Measurements from ENCODE around the gene GAS2L1. TPM values are rescaled to one million over a fixed set of nuclear protein-coding genes. Genes with fewer than 3 reads are reported as not detected.

GAS2L1 gene
- total and polyA plus RNA-seq, 4 donors = 3.8 to 40.1 (median 16.3) TPM

DNA sequence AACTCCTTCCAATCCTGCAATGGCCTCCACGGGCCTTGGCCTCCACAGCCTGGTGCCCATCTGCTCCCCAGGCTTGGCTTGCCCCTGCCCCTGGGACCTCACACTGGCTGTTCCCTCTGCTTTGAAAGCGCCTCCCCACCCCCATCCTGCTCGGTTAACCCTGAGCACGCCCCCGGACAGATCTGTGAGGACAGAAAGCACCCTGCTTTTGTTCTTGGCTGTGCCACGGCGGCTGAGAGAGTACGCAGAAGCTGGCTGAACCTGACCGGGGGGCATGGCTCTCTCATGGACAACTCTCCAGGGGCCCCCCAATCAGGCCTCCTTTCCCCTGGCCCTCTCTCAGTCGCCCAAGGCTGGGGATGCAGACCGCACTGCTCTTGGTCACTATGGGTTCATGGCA is 29.2 kb downstream of the GAS2L1 start:
- Histone ChIP-seq H3K27me3 (ENCODE audit: control insufficient read depth in 3 of 3, insufficient read depth in 3 of 3, low read length in 2 of 3) (no peaks in the 10 kb centered on the region), H3K27ac (ENCODE audit: low read depth in 1 of 2, low read length in 1 of 2) (no peak overlapping the region), H3K9ac (ENCODE audit: insufficient read depth in 1 of 2, low read length in 2 of 2) (no peak overlapping the region), H3K9me3 (ENCODE audit: control insufficient read depth in 4 of 4, insufficient read depth in 3 of 4, low read length in 3 of 4) (no peaks in the 10 kb centered on the region), H3K4me3 (no peak overlapping the region), H3K4me1 (ENCODE audit: control insufficient read depth in 5 of 5, insufficient read depth in 5 of 5, low read length in 5 of 5) (peaks cover 0 to 10% (median 3%) of the 10 kb centered on the region in 5 donors), H3K36me3 (ENCODE audit: control insufficient read depth in 4 of 4, insufficient read depth in 4 of 4, low read length in 4 of 4) (peaks cover 1 to 91% (median 21%) of the 10 kb centered on the region in 4 donors)
- DNase-seq = no peak
- TF ChIP-seq, protein P1, sequence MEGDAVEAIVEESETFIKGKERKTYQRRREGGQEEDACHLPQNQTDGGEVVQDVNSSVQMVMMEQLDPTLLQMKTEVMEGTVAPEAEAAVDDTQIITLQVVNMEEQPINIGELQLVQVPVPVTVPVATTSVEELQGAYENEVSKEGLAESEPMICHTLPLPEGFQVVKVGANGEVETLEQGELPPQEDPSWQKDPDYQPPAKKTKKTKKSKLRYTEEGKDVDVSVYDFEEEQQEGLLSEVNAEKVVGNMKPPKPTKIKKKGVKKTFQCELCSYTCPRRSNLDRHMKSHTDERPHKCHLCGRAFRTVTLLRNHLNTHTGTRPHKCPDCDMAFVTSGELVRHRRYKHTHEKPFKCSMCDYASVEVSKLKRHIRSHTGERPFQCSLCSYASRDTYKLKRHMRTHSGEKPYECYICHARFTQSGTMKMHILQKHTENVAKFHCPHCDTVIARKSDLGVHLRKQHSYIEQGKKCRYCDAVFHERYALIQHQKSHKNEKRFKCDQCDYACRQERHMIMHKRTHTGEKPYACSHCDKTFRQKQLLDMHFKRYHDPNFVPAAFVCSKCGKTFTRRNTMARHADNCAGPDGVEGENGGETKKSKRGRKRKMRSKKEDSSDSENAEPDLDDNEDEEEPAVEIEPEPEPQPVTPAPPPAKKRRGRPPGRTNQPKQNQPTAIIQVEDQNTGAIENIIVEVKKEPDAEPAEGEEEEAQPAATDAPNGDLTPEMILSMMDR (IDR thresholded peaks at IDR 0.05; ENCODE audit: control extremely low read depth, extremely low read depth) = no peak
- WGBS, 2 donors = 94 to 95% methylated on average over 11 of the region's 11 CpGs
- no peak for ATAC-seq (ENCODE audit: insufficient read depth, low FRiP score)

DNA sequence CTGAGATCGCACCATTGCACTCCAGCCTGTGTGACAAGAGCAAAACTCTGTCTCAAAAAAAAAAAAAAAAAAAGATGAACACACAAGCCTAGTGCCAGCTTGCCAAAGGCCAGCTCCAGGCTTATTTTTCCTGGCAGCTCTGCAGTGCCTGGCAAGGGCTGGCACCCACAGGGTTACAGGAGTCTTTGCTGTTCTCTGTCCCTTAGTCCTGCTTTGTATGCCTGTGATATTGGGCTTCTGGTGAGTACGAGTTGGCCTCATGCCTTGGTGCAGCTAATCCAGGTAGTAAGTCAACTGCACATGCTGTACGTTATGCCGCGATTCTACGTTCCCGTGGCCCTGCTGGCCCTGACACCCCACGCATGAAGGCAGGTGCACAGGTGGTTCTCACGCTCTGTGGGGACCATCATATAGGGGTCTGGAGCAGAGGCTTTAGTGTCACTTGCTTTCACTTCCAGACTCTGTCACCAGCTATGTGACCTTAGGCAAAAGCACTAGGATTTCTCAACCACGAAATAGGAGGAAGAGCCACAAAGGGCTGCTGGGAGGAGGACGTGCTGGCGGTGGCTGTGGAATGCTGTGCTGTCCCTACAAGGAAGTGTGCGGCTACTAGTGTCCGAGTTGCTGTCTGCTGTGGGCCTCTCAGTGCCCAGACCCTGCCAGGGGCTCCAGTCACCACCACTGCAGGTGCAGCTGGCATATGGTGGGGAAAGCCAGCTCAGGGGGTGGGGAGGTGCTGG is 30.5 kb downstream of the GAS2L1 start:
- Histone ChIP-seq H3K4me1 (ENCODE audit: control insufficient read depth in 5 of 5, insufficient read depth in 5 of 5, low read length in 5 of 5) (no peaks in the 10 kb centered on the region), H3K4me3 (no peak overlapping the region), H3K27me3 (ENCODE audit: control insufficient read depth in 3 of 3, insufficient read depth in 3 of 3, low read length in 2 of 3) (no peaks in the 10 kb centered on the region), H3K36me3 (ENCODE audit: control insufficient read depth in 4 of 4, insufficient read depth in 4 of 4, low read length in 4 of 4) (peaks cover 4 to 91% (median 23%) of the 10 kb centered on the region in 4 donors), H3K9ac (ENCODE audit: insufficient read depth in 1 of 2, low read length in 2 of 2) (no peak overlapping the region), H3K27ac (ENCODE audit: low read depth in 1 of 2, low read length in 1 of 2) (no peak overlapping the region), H3K9me3 (ENCODE audit: control insufficient read depth in 4 of 4, insufficient read depth in 3 of 4, low read length in 3 of 4) (no peaks in the 10 kb centered on the region)
- DNase-seq = no peak
- WGBS, 2 donors = 77 to 86% methylated on average over 14 of the region's 14 CpGs
- TF ChIP-seq, protein P1 (IDR thresholded peaks at IDR 0.05; ENCODE audit: control extremely low read depth, extremely low read depth) = no peak
- no peak for ATAC-seq (ENCODE audit: insufficient read depth, low FRiP score)

DNA sequence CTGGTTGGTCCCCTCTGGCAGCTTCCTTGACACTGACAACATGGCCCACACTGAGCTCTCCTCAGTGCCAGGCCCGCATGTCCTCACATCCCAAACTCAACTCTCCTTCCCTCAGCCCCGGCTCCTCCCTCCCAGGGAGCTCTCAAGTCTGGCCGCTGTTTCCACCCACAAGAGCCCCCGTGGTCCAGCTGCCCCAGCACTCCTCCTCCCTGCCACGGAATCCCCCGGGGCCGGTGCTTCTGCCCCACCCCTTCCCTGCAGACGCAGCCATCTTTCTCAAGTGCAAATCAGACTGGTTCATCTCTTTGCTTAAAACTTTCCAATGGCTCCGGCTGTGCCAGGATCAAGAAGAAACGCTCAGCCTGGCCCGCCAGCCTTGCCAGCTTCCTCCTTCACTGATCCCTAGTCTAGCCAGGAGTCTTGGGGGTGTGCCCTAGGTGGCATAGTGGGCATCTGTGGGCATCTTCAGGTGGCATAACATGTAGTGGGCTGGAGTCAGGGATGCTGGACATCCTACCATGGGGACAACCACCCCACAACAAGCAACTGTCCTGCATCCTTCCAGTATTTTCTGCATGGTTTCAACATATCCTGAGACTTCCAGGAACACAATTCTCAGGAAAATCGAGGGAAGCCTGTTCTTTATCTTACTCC is 31.3 kb downstream of the GAS2L1 start:
- H3K27me3 ChIP-seq (ENCODE audit: control insufficient read depth in 3 of 3, insufficient read depth in 3 of 3, low read length in 2 of 3) = no peaks in the 10 kb centered on the region
- 86 to 88% methylated on average over 12 of the region's 12 CpGs for WGBS, 2 donors
- no peak for DNase-seq
- H3K9ac ChIP-seq (ENCODE audit: insufficient read depth in 1 of 2, low read length in 2 of 2) = no peak overlapping the region
- TF ChIP-seq, protein P1 (IDR thresholded peaks at IDR 0.05; ENCODE audit: control extremely low read depth, extremely low read depth) = no peak
- H3K4me3 ChIP-seq = no peak overlapping the region
- peaks cover 4 to 91% (median 25%) of the 10 kb centered on the region in 4 donors for H3K36me3 ChIP-seq (ENCODE audit: control insufficient read depth in 4 of 4, insufficient read depth in 4 of 4, low read length in 4 of 4)
- H3K4me1 ChIP-seq (ENCODE audit: control insufficient read depth in 5 of 5, insufficient read depth in 5 of 5, low read length in 5 of 5) = peaks cover 0 to 3% (median 0%) of the 10 kb centered on the region in 5 donors
- H3K27ac ChIP-seq (ENCODE audit: low read depth in 1 of 2, low read length in 1 of 2) = no peak overlapping the region
- ATAC-seq (ENCODE audit: insufficient read depth, low FRiP score) = no peak
- no peaks in the 10 kb centered on the region for H3K9me3 ChIP-seq (ENCODE audit: control insufficient read depth in 4 of 4, insufficient read depth in 3 of 4, low read length in 3 of 4)
